CD14-positive monocyte (primary cell): ENCODE results near the gene PPM1K. TPM values are rescaled to one million over a fixed set of nuclear protein-coding genes. Genes with fewer than 3 reads are reported as not detected.

Source experiments
- DNase-seq, 3 donors: peaks; one replicate each; pipeline ENCODE4 v3.0.0-alpha.2; 2011 to 2022
- H2AFZ ChIP-seq: 2 replicates; pipeline ENCODE4 v1.6.0; 2012; ENCODE audit warnings: mild to moderate bottlenecking, low read depth, low read length, inconsistent platforms; ENCODE audit not compliant: insufficient read depth, poor library complexity, severe bottlenecking
- H3K27ac ChIP-seq, 2 donors: 1 replicate in 1 of 2; 2 replicates in 1 of 2; pipeline ENCODE4 v1.5.1; 2012 to 2013; ENCODE audit warnings: low read length in 2 of 2, control low read depth in 1 of 2, inconsistent platforms in 1 of 2, low read depth in 1 of 2, mild to moderate bottlenecking in 1 of 2
- H3K27me3 ChIP-seq, 2 donors: one replicate each; pipeline versions ENCODE4 v1.6.0 to v1.6.1; 2011 to 2013; ENCODE audit warnings: low read length in 2 of 2; ENCODE audit not compliant: control insufficient read depth in 2 of 2, insufficient read depth in 2 of 2
- H3K36me3 ChIP-seq, 2 donors: replicated peaks in 1 of 2; 1 replicate in 1 of 2; 2 replicates in 1 of 2; pipeline versions ENCODE4 v1.5.1 to v1.6.1; 2012 to 2013; ENCODE audit warnings: low read length in 2 of 2, control low read depth in 1 of 2, inconsistent platforms in 1 of 2, mild to moderate bottlenecking in 1 of 2; ENCODE audit not compliant: insufficient read depth in 2 of 2, control insufficient read depth in 1 of 2
- H3K4me1 ChIP-seq, 2 donors: 1 replicate in 1 of 2; 2 replicates in 1 of 2; pipeline versions ENCODE4 v1.5.1 to v1.6.1; 2012 to 2013; ENCODE audit warnings: low read length in 2 of 2, control low read depth in 1 of 2, inconsistent platforms in 1 of 2, mild to moderate bottlenecking in 1 of 2, moderate library complexity in 1 of 2; ENCODE audit not compliant: insufficient read depth in 2 of 2, control insufficient read depth in 1 of 2
- H3K4me2 ChIP-seq: replicated peaks from 2 replicates; pipeline ENCODE3; 2012; ENCODE audit warnings: low read length, moderate library complexity, mild to moderate bottlenecking; ENCODE audit not compliant: poor library complexity, severe bottlenecking; ENCODE audit errors: extremely low read depth
- H3K4me3 ChIP-seq, 3 experiments: fragments of 200-600 bp in 1 of 3; sonication (generic) in 1 of 3; replicated peaks in 1 of 3; 1 replicate in 2 of 3; 2 replicates in 1 of 3; pipeline ENCODE4 v1.5.1; 2011 to 2013; ENCODE audit warnings: low read length in 3 of 3, mild to moderate bottlenecking in 3 of 3, control low read depth in 2 of 3, low read depth in 2 of 3, inconsistent platforms in 1 of 3, moderate library complexity in 1 of 3
- H3K79me2 ChIP-seq: 2 replicates; pipeline ENCODE4 v1.6.0; 2012; ENCODE audit warnings: mild to moderate bottlenecking, control low read depth, inconsistent platforms, low read length, moderate library complexity; ENCODE audit not compliant: insufficient read depth
- H3K9ac ChIP-seq: 2 replicates; pipeline ENCODE4 v1.6.0; 2017; ENCODE audit warnings: low read length, mild to moderate bottlenecking; ENCODE audit not compliant: insufficient read depth, poor library complexity, severe bottlenecking
- H3K9me3 ChIP-seq, 2 donors: replicated peaks in 1 of 2; 1 replicate in 1 of 2; 2 replicates in 1 of 2; pipeline versions ENCODE4 v1.5.1 to v1.6.1; 2012 to 2013; ENCODE audit warnings: low read length in 2 of 2, control low read depth in 1 of 2; ENCODE audit not compliant: control insufficient read depth in 1 of 2, insufficient read depth in 1 of 2
- H4K20me1 ChIP-seq: 2 replicates; pipeline ENCODE4 v1.6.0; 2012; ENCODE audit warnings: mild to moderate bottlenecking, low read length, control low read depth, moderate library complexity; ENCODE audit not compliant: insufficient read depth
- H3K27ac Mint-ChIP-seq, 7 donors: one replicate each; pipeline ENCODE4 v1.8.0; 2020; ENCODE audit warnings: mild to moderate bottlenecking in 7 of 7, mixed read lengths in 7 of 7, moderate library complexity in 6 of 7, inconsistent platforms in 2 of 7
- H3K27me3 Mint-ChIP-seq, 3 donors: one replicate each; pipeline ENCODE4 v1.8.0; 2021 to 2022; ENCODE audit warnings: low read depth in 3 of 3, mild to moderate bottlenecking in 3 of 3, mixed read lengths in 3 of 3, moderate library complexity in 3 of 3, inconsistent platforms in 1 of 3
- H3K36me3 Mint-ChIP-seq, 2 donors: one replicate each; pipeline ENCODE4 v1.8.0; 2020; ENCODE audit warnings: mixed read lengths in 2 of 2, inconsistent platforms in 1 of 2, mild to moderate bottlenecking in 1 of 2
- H3K4me1 Mint-ChIP-seq: one replicate; pipeline ENCODE4 v1.8.0; 2020; ENCODE audit warnings: mild to moderate bottlenecking, mixed read lengths
- H3K4me3 Mint-ChIP-seq, 2 donors: one replicate each; pipeline ENCODE4 v1.8.0; 2020; ENCODE audit warnings: mild to moderate bottlenecking in 2 of 2, mixed read lengths in 2 of 2, moderate library complexity in 1 of 2
- H3K9me3 Mint-ChIP-seq, 7 donors: one replicate each; pipeline ENCODE4 v1.8.0; 2020 to 2022; ENCODE audit warnings: mixed read lengths in 7 of 7, mild to moderate bottlenecking in 6 of 7, moderate library complexity in 6 of 7, inconsistent platforms in 2 of 7
- CTCF ChIP-seq: fragments of 200-600 bp; IDR thresholded peaks from one replicate; pipeline ENCODE4 v1.8.0; 2022; ENCODE audit warnings: antibody characterized with exemption, mild to moderate bottlenecking
- whole genome bisulfite sequencing: methylation state at CpG from one replicate; pipeline ENCODE4 v1.1.5; 2013; ENCODE audit warnings: missing lambda C conversion rate; ENCODE audit not compliant: insufficient coverage; 5-methylcytosine and 5-hydroxymethylcytosine counted together
- intact Hi-C, 2 donors: fragments of 100-400 bp; cut with micrococcal nuclease; formaldehyde crosslinking; loops; one replicate each; pipeline versions ENCODE4 v1.15.0 to v1.15.1; 2023
- polyA plus RNA-seq, 3 donors: library from polyadenylated mRNA; depleted of rRNA in 1 of 3; unstranded in 2 of 3; stranded (reverse) in 1 of 3; fragments of 300-500 nt in 2 of 3; fragments of >200 nt in 1 of 3; fragmentation: Illumina TruSeq in 2 of 3; gene quantifications; 1 replicate in 2 of 3; 2 replicates in 1 of 3; pipeline ENCODE4 v1.2.3, GENCODE V29; 2012 to 2021

The PPM1K gene
- polyA plus RNA-seq, 3 donors: 5.7 to 11.0 (median 7.0) TPM

- H3K79me2 ChIP-seq: no peaks in the 10 kb centered on the region
- Mint-ChIP-seq H3K27ac (no peak overlapping the region), H3K9me3 (peaks cover 0 to 3% (median under 1%) of the 10 kb centered on the region in 7 donors), H3K4me1 (peaks cover 6% of the 10 kb centered on the region), H3K36me3 (no peaks in the 10 kb centered on the region), H3K27me3 (peaks cover 0 to 6% (median 0%) of the 10 kb centered on the region in 3 donors), H3K4me3 (no peak overlapping the region)
- no peak overlapping the region for H3K27ac ChIP-seq
- peaks cover 0 to under 1% of the 10 kb centered on the region in 2 donors for H3K9me3 ChIP-seq
- no peaks in the 10 kb centered on the region for H3K27me3 ChIP-seq
- TF ChIP-seq CTCF: no peak
- DNase-seq: no peak
- H2AFZ ChIP-seq: no peak overlapping the region
- no peaks in the 10 kb centered on the region for H3K4me1 ChIP-seq
- H3K4me3 ChIP-seq: no peak overlapping the region
- H4K20me1 ChIP-seq: no peaks in the 10 kb centered on the region
- 83% methylated on average over 1 of the region's 2 CpGs for whole genome bisulfite sequencing
- H3K9ac ChIP-seq: no peak overlapping the region
- H3K4me2 ChIP-seq: no peak overlapping the region
- H3K36me3 ChIP-seq: no peaks in the 10 kb centered on the region
- intact Hi-C loops: loop anchor here (10.0 kb wide), 2 partner anchors 351 to 531 kb away; no protein-coding TSS in a partner anchor
Observed at GRCh38 chr4:88215351-88215750, 69.0 kb downstream of the PPM1K start.

- H3K4me1 ChIP-seq: no peaks in the 10 kb centered on the region
- H4K20me1 ChIP-seq: no peaks in the 10 kb centered on the region
- no peaks in the 10 kb centered on the region for H3K36me3 Mint-ChIP-seq
- H3K9me3 Mint-ChIP-seq: no peaks in the 10 kb centered on the region
- H3K4me3 ChIP-seq: no peak overlapping the region
- no peak overlapping the region for H3K27ac ChIP-seq
- no peaks in the 10 kb centered on the region for H3K27me3 ChIP-seq
- H3K27ac Mint-ChIP-seq: no peak overlapping the region
- peak; percentile 42 for TF ChIP-seq CTCF
- H3K36me3 ChIP-seq: no peaks in the 10 kb centered on the region
- peaks cover 0 to 4% (median 0%) of the 10 kb centered on the region in 3 donors for H3K27me3 Mint-ChIP-seq
- no peak overlapping the region for H3K9ac ChIP-seq
- DNase-seq: no peak
- no peak overlapping the region for H2AFZ ChIP-seq
- H3K79me2 ChIP-seq: no peaks in the 10 kb centered on the region
- no peak overlapping the region for H3K4me3 Mint-ChIP-seq
- H3K4me1 Mint-ChIP-seq: peaks cover 6% of the 10 kb centered on the region
- 34% methylated on average over 4 of the region's 4 CpGs for WGBS
- intact Hi-C loops: loop anchor here (5.0 to 10.0 kb wide), 4 partner anchors 180 to 535 kb away; no protein-coding TSS in a partner anchor
- no peak overlapping the region for H3K4me2 ChIP-seq
- no peaks in the 10 kb centered on the region for H3K9me3 ChIP-seq
Observed at GRCh38 chr4:88212253-88212561, 72.2 kb downstream of the PPM1K start.
